Uterus (tissue), 2 donors: ENCODE results near the gene NPRL2.

Source experiments
- CTCF ChIP-seq, 4 experiments: fragments of 200-600 bp in 2 of 4; fragments of 450-650 bp in 2 of 4; sonication (generic) in 2 of 4; IDR thresholded peaks; one replicate each; pipeline ENCODE4 v1.5.1; 2016 to 2019; ENCODE audit warnings: antibody characterized with exemption in 4 of 4, mild to moderate bottlenecking in 2 of 4, moderate library complexity in 1 of 4
- POLR2A ChIP-seq, 2 donors: fragments of 450-650 bp; IDR thresholded peaks; one replicate each; pipeline ENCODE4 v1.6.1; 2016; ENCODE audit warnings: antibody characterized with exemption in 2 of 2, mild to moderate bottlenecking in 1 of 2, moderate library complexity in 1 of 2

- no peak for TF ChIP-seq POLR2A (IDR thresholded peaks at IDR 0.05)
- TF ChIP-seq CTCF (IDR thresholded peaks at IDR 0.05): no peak
These were observed 35.2 kb upstream of the NPRL2 start for GRCh38 chr3:50385754-50386153.
